ENCODE measurements around the gene PIGO.

PIGO gene

GRCh38 chr9:35070823-35071813 is 25.3 kb downstream of the PIGO start:
- peak overlapping the region; percentile 100 for H3K4me2 ChIP-seq (ENCODE audit: low read length)
- peak overlapping the region; percentile 90 for H3K9ac ChIP-seq (ENCODE audit: low read length)
- H3K4me1 ChIP-seq (ENCODE audit: low read length), result peaks cover 26% of the 10 kb centered on the region
- no peaks in the 10 kb centered on the region for H3K27me3 ChIP-seq (ENCODE audit: low read depth, low read length)
- H2AFZ ChIP-seq (ENCODE audit: low read depth, low read length), result no peak overlapping the region
- H3K79me2 ChIP-seq (ENCODE audit: low read length), result peaks cover 59% of the 10 kb centered on the region
- H3K27ac ChIP-seq (ENCODE audit: low read length), result peak overlapping the region; percentile 94
- TF ChIP-seq EZH2phosphoT487 (IDR thresholded peaks at IDR 0.05; ENCODE audit: low read depth) (no peak), CTCF (IDR thresholded peaks at IDR 0.05; ENCODE audit: low read depth, low read length) (no peak)
- peaks cover 47% of the 10 kb centered on the region for H3K36me3 ChIP-seq (replicated peaks; ENCODE audit: low read depth, low read length)
- H4K20me1 ChIP-seq (ENCODE audit: insufficient read depth, low read length), result peaks cover 45% of the 10 kb centered on the region
- no peaks in the 10 kb centered on the region for H3K9me3 ChIP-seq (ENCODE audit: insufficient read depth, low read length)
- peak overlapping the region; percentile 84 for H3K4me3 ChIP-seq (ENCODE audit: low read length)

- Histone ChIP-seq H3K4me1 (ENCODE audit: low read length) (peaks cover 26% of the 10 kb centered on the region), H3K4me2 (ENCODE audit: low read length) (no peak overlapping the region), H3K36me3 (replicated peaks; ENCODE audit: low read depth, low read length) (peaks cover 63% of the 10 kb centered on the region), H3K27ac (ENCODE audit: low read length) (no peak overlapping the region), H2AFZ (ENCODE audit: low read depth, low read length) (no peak overlapping the region), H3K4me3 (ENCODE audit: low read length) (no peak overlapping the region), H3K27me3 (ENCODE audit: low read depth, low read length) (no peaks in the 10 kb centered on the region), H4K20me1 (ENCODE audit: insufficient read depth, low read length) (peaks cover 45% of the 10 kb centered on the region), H3K9me3 (ENCODE audit: insufficient read depth, low read length) (no peaks in the 10 kb centered on the region), H3K79me2 (ENCODE audit: low read length) (peaks cover 70% of the 10 kb centered on the region), H3K9ac (ENCODE audit: low read length) (no peak overlapping the region)
- no peak for TF ChIP-seq CTCF (IDR thresholded peaks at IDR 0.05; ENCODE audit: low read depth, low read length)
- no peak for TF ChIP-seq EZH2phosphoT487 (IDR thresholded peaks at IDR 0.05; ENCODE audit: low read depth)
Observed at GRCh38 chr9:35069020-35069419, 27.4 kb downstream of the PIGO start.

- no peak for TF ChIP-seq EZH2phosphoT487 (IDR thresholded peaks at IDR 0.05; ENCODE audit: low read depth)
- no peak for TF ChIP-seq CTCF (IDR thresholded peaks at IDR 0.05; ENCODE audit: low read depth, low read length)
- Histone ChIP-seq H3K4me2 (ENCODE audit: low read length) (no peak overlapping the region), H3K9me3 (ENCODE audit: insufficient read depth, low read length) (no peaks in the 10 kb centered on the region), H4K20me1 (ENCODE audit: insufficient read depth, low read length) (peaks cover 45% of the 10 kb centered on the region), H3K79me2 (ENCODE audit: low read length) (peaks cover 69% of the 10 kb centered on the region), H3K36me3 (replicated peaks; ENCODE audit: low read depth, low read length) (peaks cover 76% of the 10 kb centered on the region), H3K9ac (ENCODE audit: low read length) (no peak overlapping the region), H3K27ac (ENCODE audit: low read length) (no peak overlapping the region), H3K4me1 (ENCODE audit: low read length) (peaks cover 14% of the 10 kb centered on the region), H2AFZ (ENCODE audit: low read depth, low read length) (no peak overlapping the region), H3K4me3 (ENCODE audit: low read length) (no peak overlapping the region), H3K27me3 (ENCODE audit: low read depth, low read length) (no peaks in the 10 kb centered on the region)
Observed at GRCh38 chr9:35067056-35067455, 29.3 kb downstream of the PIGO start.

GRCh38 chr9:35060548-35061207 is 35.7 kb downstream of the PIGO start:
- no peaks in the 10 kb centered on the region for H3K9me3 ChIP-seq (ENCODE audit: insufficient read depth, low read length)
- peaks cover 4% of the 10 kb centered on the region for H4K20me1 ChIP-seq (ENCODE audit: insufficient read depth, low read length)
- no peak overlapping the region for H3K9ac ChIP-seq (ENCODE audit: low read length)
- no peak overlapping the region for H3K27ac ChIP-seq (ENCODE audit: low read length)
- H3K4me1 ChIP-seq (ENCODE audit: low read length), result no peaks in the 10 kb centered on the region
- H3K4me2 ChIP-seq (ENCODE audit: low read length), result no peak overlapping the region
- H3K36me3 ChIP-seq (replicated peaks; ENCODE audit: low read depth, low read length), result peaks cover 91% of the 10 kb centered on the region
- no peak overlapping the region for H2AFZ ChIP-seq (ENCODE audit: low read depth, low read length)
- no peak overlapping the region for H3K4me3 ChIP-seq (ENCODE audit: low read length)
- H3K79me2 ChIP-seq (ENCODE audit: low read length), result peaks cover 11% of the 10 kb centered on the region
- no peak for TF ChIP-seq CTCF (IDR thresholded peaks at IDR 0.05; ENCODE audit: low read depth, low read length)
- TF ChIP-seq EZH2phosphoT487 (IDR thresholded peaks at IDR 0.05; ENCODE audit: low read depth), result no peak
- no peaks in the 10 kb centered on the region for H3K27me3 ChIP-seq (ENCODE audit: low read depth, low read length)
